ENCODE data around the gene HPD. TPM values are rescaled to one million over a fixed set of nuclear protein-coding genes. Genes with fewer than 3 reads are reported as not detected.
A peak's percentile ranks its signal among the peaks of the same experiment; 100 is the strongest.

Gene HPD
- total RNA-seq, 2 donors from 2014 or later, result 0.41 to 4.0 TPM

- Histone ChIP-seq H3K27ac (peak overlapping the region; percentile 98 to 100), H3K4me1 (replicated peaks) (peaks cover 21% of the 10 kb centered on the region), H3K27me3 (replicated peaks; ENCODE audit: insufficient read depth) (no peaks in the 10 kb centered on the region), H3K36me3 (no peaks in the 10 kb centered on the region), H3K9me3 (no peaks in the 10 kb centered on the region), H3K4me3 (peak overlapping the region; percentile 59 to 84)
- TF ChIP-seq POLR2A (IDR thresholded peaks at IDR 0.05) (no peak), POLR2AphosphoS5 (IDR thresholded peaks at IDR 0.05) (no peak), CTCF (IDR thresholded peaks at IDR 0.05) (no peak)
- no peak for DNase-seq (ENCODE audit: low spot score)
- 0% methylated on average over 1 of the region's 1 CpG for WGBS
- intact Hi-C loops (cut with DNase I), result loop anchor here (10.0 kb wide), 1 partner anchor 218 kb away; the partner anchor contains the start of gene KDM2B
These were observed 56.2 kb downstream of the HPD start for GRCh38 chr12:121802485-121802842.

- intact Hi-C loops (cut with DNase I), result loop anchor here (10.0 kb wide), 1 partner anchor 217 kb away; the partner anchor contains the start of gene KDM2B
- 2% methylated on average over 18 of the region's 18 CpGs for WGBS
- H3K27ac ChIP-seq, result peak overlapping the region; percentile 98 to 100
- H3K36me3 ChIP-seq, result no peaks in the 10 kb centered on the region
- TF ChIP-seq CTCF (IDR thresholded peaks at IDR 0.05) (no peak), POLR2A (IDR thresholded peaks at IDR 0.05) (no peak), POLR2AphosphoS5 (IDR thresholded peaks at IDR 0.05) (no peak)
- H3K4me3 ChIP-seq, result peak overlapping the region; percentile 59 to 84
- H3K4me1 ChIP-seq (replicated peaks), result peaks cover 22% of the 10 kb centered on the region
- no peak for DNase-seq (ENCODE audit: low spot score)
- H3K9me3 ChIP-seq, result no peaks in the 10 kb centered on the region
- no peaks in the 10 kb centered on the region for H3K27me3 ChIP-seq (replicated peaks; ENCODE audit: insufficient read depth)
These were observed 56.8 kb downstream of the HPD start for GRCh38 chr12:121801595-121802484.

- Histone ChIP-seq H3K9me3 (no peaks in the 10 kb centered on the region), H3K27ac (peak overlapping the region; percentile 98 to 100), H3K36me3 (no peaks in the 10 kb centered on the region), H3K4me3 (peak overlapping the region; percentile 59 to 84), H3K27me3 (replicated peaks; ENCODE audit: insufficient read depth) (no peaks in the 10 kb centered on the region), H3K4me1 (replicated peaks) (peaks cover 28% of the 10 kb centered on the region)
- under 1% methylated on average over 60 of the region's 86 CpGs for WGBS
- intact Hi-C loops (cut with DNase I), result loop anchor here (10.0 kb wide), 1 partner anchor 216 kb away; the partner anchor contains the start of gene KDM2B
- peak; percentile 58 for TF ChIP-seq POLR2AphosphoS5 (IDR thresholded peaks at IDR 0.05)
- TF ChIP-seq POLR2A (IDR thresholded peaks at IDR 0.05), result peak; percentile 53
- TF ChIP-seq CTCF (IDR thresholded peaks at IDR 0.05), result peak in 1 of 4 experiments; percentile 9
- peak; percentile 75 for DNase-seq (ENCODE audit: low spot score)
These were observed 57.7 kb downstream of the HPD start for GRCh38 chr12:121800694-121801594.

- intact Hi-C loops (cut with DNase I), result loop anchor here (2.0 to 10.0 kb wide), 2 partner anchors 89 to 215 kb away; partner anchors contain the start of genes KDM2B and PSMD9
- peak; percentile 87 for DNase-seq (ENCODE audit: low spot score)
- Histone ChIP-seq H3K27me3 (replicated peaks; ENCODE audit: insufficient read depth) (no peaks in the 10 kb centered on the region), H3K9me3 (no peaks in the 10 kb centered on the region), H3K36me3 (no peaks in the 10 kb centered on the region), H3K4me1 (replicated peaks) (peaks cover 34% of the 10 kb centered on the region), H3K4me3 (peak overlapping the region; percentile 59 to 84), H3K27ac (peak overlapping the region; percentile 98 to 100)
- WGBS, result under 1% methylated on average over 67 of the region's 84 CpGs
- TF ChIP-seq POLR2A (IDR thresholded peaks at IDR 0.05), result peak; percentile 56
- TF ChIP-seq CTCF (IDR thresholded peaks at IDR 0.05), result peak in 2 of 4 experiments; percentile 3
- TF ChIP-seq POLR2AphosphoS5 (IDR thresholded peaks at IDR 0.05), result peak; percentile 75
These were observed 58.6 kb downstream of the HPD start for GRCh38 chr12:121799842-121800693.

All from prostate gland (tissue), 2 donors.